RPMI7951 (cell line): ENCODE measurements around the gene SORCS2. TPM values are rescaled to one million over a fixed set of nuclear protein-coding genes. Genes with fewer than 3 reads are reported as not detected.

ENCODE experiments used
- DNase-seq: peaks from one replicate; pipeline ENCODE4 v3.0.0-alpha.2; 2012; ENCODE audit warnings: low read depth
- total RNA-seq: library from RNA; depleted of rRNA; stranded (reverse); fragments of >200 nt; shearing (Covaris generic); gene quantifications from 2 replicates; pipeline ENCODE4 v1.2.3, GENCODE V29; 2014

Gene SORCS2
- total RNA-seq, 1 experiment from 2014 or later = 2.0 TPM

DNA sequence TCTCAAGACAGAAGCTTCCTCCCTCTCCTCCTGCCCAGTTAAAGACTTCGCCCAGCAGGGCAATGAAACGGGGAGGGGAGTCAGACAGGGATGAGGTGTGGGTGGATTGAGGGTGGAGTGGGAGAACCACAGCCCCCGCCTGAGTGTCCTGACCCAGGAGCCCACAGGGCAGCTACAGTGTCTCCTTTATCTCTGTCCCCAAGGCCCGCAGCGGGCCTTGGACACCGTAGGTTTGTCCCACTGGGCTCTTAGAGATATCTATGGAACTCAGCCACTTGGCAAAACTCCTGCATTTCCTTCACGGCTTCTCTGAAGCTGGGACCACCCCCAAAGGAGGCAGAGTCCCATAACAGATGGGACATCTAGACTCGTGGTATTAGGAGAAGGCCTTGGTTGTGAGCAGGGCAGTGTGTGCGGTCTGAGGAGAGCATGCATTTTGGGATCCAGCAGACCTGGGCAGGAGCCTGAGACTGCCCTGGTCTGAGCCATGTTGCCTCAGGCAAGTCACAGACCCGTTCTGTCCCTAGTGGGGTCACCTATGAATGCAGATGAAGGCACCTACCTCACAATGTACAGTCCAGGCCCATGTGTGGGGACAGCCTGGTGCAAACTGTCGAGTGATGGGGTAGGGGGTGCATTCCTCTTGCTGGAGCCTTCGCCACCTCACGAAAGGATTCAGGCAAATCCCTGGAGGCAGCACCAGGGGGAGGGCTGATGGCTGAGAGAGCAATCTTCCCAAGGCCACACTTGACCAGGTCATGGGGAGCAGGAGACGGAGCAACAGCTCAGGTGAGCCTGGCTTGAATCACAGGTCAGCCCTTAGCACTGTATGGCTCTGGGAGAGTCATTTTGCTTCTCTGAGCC is 468.1 kb downstream of the SORCS2 start:
- no peak for DNase-seq

DNA sequence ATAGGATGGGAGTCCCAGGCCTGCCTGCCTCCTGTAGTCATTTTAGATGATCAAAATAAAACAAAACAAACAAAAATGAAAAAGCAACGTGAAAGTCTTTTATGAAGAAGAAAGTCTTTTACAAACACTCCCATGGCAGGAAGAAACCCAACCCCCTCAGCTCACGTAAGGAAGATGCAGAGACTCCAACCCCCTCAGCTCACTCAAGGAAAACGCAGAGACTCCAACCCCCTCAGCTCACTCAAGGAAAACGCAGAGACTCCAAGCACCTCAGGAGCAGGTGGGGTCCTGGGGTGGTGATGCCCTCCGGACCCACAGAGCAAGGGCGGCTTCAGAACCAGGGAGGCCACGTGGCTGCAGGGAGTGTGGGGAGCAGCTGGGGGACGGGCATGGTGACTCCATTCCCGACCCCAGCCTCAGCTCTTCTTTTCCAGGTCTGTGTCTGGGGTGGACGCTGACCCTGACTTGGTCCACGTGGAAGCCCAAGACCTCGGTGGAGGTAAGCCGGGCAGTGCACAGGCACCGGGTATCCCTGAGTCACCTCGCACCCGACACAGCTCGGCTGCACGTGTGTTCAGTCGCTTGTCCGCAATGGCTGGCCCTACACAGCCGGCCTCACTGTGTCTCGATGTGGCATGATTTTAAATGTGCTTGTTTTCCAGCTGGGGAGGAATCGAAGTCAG is 468.9 kb downstream of the SORCS2 start:
- no peak for DNase-seq

DNA sequence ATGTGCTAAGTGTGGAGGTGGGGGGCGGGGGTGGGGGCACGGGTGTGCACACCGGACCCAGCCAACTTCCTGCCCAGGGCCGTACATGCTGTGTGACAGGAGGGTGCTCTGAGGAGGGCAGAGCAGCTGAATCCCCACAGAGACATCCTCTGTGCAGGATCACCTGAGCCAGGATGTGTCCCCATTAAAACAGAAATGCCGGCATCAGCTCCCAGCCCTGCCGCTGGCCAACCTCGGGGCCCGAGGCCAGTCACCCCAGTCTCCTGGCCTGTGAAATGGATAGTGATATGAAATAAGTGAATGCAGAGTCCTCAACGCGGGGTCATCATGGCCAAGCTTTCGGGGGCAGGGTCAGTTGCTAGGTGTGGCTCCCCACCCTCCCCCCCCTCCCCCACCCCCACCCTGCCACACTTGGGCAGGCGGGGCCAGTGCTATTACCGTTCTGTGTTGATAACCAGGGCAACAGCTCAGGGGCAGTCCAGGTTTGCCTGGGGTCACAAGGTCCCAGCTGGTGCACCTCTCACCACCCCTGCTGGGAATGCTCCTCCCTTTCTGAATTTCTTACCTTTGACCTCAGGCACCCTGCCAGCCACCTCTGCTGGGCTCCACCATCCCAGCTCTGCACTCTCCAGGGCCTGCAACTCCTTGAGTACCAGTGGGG is 469.6 kb downstream of the SORCS2 start:
- DNase-seq = no peak

DNA sequence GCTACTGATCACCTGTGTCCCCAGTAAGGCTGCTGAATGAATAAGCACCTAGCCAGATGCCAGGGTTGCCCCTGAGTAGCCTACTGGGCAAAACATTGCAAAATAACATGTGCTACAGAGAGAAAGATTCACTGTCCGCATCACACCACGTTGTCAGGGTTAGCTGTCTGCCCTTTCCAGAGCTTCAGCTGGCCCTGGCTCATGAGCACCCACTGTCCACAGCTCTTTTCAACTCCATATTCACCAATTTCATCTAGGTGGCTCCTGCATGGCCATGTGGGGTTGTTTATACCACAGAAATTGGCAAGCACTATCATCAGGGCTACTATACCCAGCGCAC is 470.1 kb downstream of the SORCS2 start:
- DNase-seq = no peak

DNA sequence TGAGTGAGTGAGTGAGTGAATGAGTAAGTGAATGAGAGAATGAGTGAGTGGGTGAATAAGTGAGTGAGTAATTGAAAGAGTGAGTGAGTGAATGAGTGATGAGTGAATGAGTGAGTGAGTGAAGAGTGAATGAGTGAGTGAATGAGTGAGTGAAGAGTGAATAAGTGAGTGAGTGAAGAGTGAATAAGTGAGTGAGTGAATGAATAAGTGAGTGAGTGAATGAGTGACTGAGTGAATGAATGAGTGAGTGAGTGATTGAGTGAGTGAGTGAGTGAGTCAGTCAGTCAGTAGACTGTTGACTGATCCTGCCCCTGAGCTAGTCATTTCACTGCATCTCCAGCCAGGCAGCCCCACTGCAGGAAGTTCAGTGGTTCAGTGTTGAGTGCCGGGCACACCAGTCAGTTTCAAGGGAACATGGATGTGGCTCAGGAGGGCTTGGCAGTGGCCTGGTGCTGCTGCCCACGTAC is 470.8 kb downstream of the SORCS2 start:
- DNase-seq = peak; percentile 43

GRCh38 chr4:7664106-7664505 is 471.8 kb downstream of the SORCS2 start:
- DNase-seq = no peak

DNA sequence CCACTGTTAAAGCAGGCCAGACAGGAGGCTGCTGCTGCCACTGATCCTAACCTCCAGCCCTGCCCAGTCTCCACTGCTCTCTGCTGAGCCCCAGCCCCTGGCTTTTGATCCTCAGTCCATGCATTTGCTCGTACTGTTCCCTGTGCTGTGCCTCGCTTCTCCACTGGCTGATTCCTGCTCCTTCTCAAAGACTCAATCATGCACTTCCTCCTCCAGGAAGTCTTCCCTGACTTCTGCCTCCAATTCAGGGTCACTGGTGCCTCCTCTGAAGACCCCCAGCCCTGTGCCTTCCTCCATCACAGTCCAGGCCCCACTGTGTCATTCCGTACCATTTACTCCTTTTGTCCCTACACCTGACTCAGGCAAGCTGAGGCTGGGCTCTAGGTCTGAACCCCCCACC is 473.0 kb downstream of the SORCS2 start:
- no peak for DNase-seq

GRCh38 chr4:7666011-7666410 is 473.7 kb downstream of the SORCS2 start:
- DNase-seq = no peak

- no peak for DNase-seq
Observed at GRCh38 chr4:7666744-7667143, 474.4 kb downstream of the SORCS2 start.

- no peak for DNase-seq
Observed at GRCh38 chr4:7668271-7668670, 475.9 kb downstream of the SORCS2 start.

DNA sequence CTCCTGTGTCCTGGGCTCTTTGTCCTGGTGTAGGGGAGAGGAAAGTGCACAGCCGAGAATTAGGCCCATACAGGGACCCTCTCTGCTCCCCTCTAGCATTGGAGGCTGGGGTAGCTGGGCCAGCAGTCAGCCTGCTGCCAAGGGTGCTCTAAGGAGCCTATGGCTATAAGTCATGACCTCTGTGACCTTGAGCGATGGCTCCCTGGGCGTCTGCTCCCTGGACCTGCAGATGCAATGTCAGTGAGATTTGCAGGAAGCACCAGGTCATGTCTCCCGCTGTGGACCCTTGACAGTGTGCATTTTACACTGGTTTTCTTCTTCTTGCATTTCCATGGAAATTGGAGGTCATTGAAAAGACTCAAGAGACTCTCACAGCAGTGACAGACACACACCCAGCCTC is 476.5 kb downstream of the SORCS2 start:
- no peak for DNase-seq

GRCh38 chr4:7672601-7673000 is 480.3 kb downstream of the SORCS2 start:
- no peak for DNase-seq

DNA sequence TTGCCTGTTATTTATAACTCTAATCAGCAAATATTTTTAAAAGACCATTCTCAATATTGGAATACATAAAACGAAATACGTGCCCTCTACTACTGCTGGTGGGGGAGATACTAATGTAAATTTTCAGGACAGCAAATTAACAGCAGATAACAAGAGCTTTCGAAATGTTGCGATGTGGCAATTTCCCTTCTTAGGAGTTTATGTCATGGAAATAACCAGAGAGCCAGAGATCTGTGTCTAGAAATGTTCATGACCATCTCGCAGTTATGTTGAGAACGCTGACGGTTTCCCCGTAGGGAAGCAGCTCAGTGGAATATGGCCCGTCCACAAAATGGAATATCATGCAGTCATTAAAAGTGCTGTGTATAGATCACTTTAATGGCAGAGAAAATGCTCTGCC is 480.8 kb downstream of the SORCS2 start:
- DNase-seq = no peak

GRCh38 chr4:7674706-7675105 is 482.4 kb downstream of the SORCS2 start:
- no peak for DNase-seq

- no peak for DNase-seq
Observed at GRCh38 chr4:7675136-7675535, 482.8 kb downstream of the SORCS2 start.

DNA sequence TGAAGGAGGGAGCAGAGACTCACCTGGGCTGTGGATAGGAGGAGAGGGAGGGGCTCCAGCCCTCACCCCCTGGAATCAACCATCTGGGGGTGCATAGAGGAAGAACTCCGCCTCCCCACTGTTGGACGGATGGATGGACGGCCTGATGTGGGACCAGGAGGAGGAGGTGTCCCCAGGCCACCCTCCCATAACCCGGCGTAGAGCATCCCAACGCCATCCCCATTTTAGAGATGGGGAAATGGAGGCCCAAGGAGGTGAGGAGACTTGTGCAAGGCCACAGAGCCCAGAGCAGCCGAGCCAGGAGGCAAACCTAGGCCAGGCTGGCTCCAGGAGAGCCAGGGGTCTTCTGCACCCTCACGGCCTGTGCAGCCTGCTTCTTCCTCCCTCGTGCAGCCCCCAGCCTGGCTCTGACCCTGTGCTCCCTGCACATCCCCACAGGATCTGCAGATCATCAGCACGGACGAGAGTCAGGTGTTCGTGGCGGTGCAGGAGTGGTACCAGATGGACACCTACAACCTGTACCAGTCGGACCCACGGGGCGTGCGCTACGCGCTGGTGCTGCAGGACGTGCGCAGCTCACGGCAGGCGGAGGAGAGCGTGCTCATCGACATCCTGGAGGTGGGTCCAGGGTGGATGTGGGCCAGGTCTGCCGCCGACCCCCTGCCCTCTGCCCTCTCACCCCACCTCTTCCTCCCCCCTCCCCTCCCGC is 483.4 kb downstream of the SORCS2 start:
- no peak for DNase-seq

- DNase-seq = no peak
Observed at GRCh38 chr4:7676398-7676922, 484.1 kb downstream of the SORCS2 start.

DNA sequence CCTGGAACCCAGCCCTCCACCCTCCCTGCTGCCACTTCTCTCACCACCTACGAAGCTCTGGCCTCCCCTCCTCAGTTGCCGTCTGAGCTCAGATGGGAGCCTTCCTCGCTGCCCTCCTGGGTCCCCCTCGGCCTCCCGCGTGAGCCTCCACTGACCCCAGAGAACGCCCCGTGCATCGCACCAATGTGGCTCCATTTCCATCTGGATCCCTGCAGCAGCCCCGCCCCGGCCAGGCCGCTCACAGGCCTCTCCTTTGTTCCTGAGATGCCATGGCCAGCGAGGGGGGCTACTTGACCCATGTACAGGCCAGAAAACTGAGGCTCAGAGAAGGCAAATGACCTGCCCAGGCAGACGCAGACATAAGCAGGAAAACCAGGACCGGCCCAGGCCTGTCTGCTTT is 484.7 kb downstream of the SORCS2 start:
- no peak for DNase-seq

DNA sequence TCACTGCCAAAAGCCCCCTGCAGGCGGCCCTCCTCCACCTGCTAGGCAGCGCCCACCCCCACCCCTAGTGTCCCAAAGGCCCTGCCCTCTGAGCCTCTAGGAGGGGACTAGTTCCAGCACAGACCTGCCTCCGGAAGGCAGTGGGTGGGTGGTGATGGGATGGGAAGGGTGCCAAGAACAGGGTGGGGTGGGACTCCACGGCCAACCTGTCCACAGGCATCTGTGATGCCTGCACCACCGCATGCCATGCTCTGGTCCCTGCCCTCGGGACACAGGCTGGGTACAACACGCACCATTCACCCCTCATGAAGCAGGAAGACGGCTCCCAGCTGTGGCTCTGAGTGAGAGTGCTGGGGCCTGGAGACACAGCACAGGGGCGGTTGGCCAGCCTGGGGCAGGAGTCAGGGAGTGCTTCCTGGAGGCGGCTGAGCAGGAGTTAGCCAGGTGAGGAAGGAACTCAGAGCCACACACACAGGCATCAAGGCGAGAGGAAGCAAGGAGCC is 485.5 kb downstream of the SORCS2 start:
- no peak for DNase-seq

- no peak for DNase-seq
Observed at GRCh38 chr4:7678318-7678852, 486.0 kb downstream of the SORCS2 start.

DNA sequence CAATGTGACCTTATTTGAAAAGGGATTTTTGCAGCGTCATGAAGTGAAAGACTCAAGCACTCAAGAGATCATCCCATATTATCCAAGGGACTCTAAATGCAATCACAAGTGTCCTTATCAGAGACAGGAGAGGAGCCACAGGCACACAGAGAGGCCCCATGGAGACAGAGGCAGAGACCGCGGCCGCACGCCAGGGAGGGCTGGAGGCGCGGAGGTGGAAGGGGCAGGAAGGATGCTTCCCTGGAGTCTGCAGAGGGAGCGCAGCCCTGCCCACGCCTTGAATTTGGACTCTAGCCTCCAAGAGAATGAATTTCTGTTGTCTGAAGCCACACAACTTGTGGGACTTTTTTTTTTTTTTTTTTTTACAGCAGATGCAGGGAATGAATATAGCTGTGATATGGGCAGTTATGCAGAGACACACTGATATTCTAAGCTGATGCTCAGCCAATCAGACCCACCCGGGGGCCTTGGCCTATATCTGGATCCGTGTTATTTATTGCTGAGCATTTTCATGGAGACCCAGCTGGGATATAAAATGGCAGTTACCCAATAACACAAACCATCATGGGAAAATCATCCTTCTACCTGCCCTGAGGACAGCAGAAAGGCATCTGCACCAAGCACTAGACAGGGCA is 487.2 kb downstream of the SORCS2 start:
- no peak for DNase-seq
